H1 (cell line): ENCODE results near the gene GRID2. TPM values are rescaled to one million over a fixed set of nuclear protein-coding genes. Genes with fewer than 3 reads are reported as not detected.

Experiments
- CTCF ChIA-PET: fragments of 300-600 bp; sonication (Branson Sonifier 250); formaldehyde crosslinking; loops from one replicate; lab custom pipeline; 2021; ENCODE audit not compliant: partially characterized antibody; lab: Charles Lee
- POLR2A ChIA-PET: fragments of 300-600 bp; sonication (Branson Sonifier 250); formaldehyde crosslinking; loops from one replicate; lab custom pipeline; 2021; ENCODE audit warnings: inconsistent platforms; ENCODE audit not compliant: partially characterized antibody; lab: Charles Lee
- DNase-seq, 2 experiments: peaks; one replicate each; pipeline versions ENCODE4 v3.0.0 to v3.0.0-alpha.2; 2010 to 2022; ENCODE audit warnings: low spot score in 2 of 2, low read depth in 1 of 2, mixed read lengths in 1 of 2
- FAIRE-seq: peaks from 2 replicates; lab custom pipeline; 2011; peaks lifted over from hg19 to GRCh38; lab: Jason Lieb, UNC
- H2AFZ ChIP-seq: 2 replicates; pipeline ENCODE4 v1.8.1; 2012; ENCODE audit warnings: low read length, inconsistent platforms
- H2AK5ac ChIP-seq: 2 replicates; pipeline ENCODE4 v1.6.1; 2013; ENCODE audit warnings: low read depth, low read length
- H2BK120ac ChIP-seq: replicated peaks from 2 replicates; pipeline ENCODE3; 2013; ENCODE audit warnings: low read depth, low read length, inconsistent platforms
- H2BK12ac ChIP-seq: 2 replicates; pipeline ENCODE4 v1.6.1; 2013; ENCODE audit warnings: low read depth, low read length
- H2BK15ac ChIP-seq: 2 replicates; pipeline ENCODE4 v1.6.1; 2013; ENCODE audit warnings: low read length
- H2BK20ac ChIP-seq: 2 replicates; pipeline ENCODE4 v1.6.1; 2013; ENCODE audit warnings: low read length
- H2BK5ac ChIP-seq: 2 replicates; pipeline ENCODE4 v1.6.1; 2013; ENCODE audit warnings: low read depth, low read length
- H3K14ac ChIP-seq: 2 replicates; pipeline ENCODE4 v1.6.1; 2013; ENCODE audit warnings: inconsistent platforms; ENCODE audit not compliant: insufficient read length
- H3K18ac ChIP-seq: 2 replicates; pipeline ENCODE4 v1.6.1; 2013; ENCODE audit warnings: low read length; ENCODE audit errors: extremely low read depth
- H3K23ac ChIP-seq: 2 replicates; pipeline ENCODE4 v1.6.1; 2013; ENCODE audit warnings: inconsistent platforms; ENCODE audit not compliant: insufficient read length
- H3K23me2 ChIP-seq: 2 replicates; pipeline ENCODE4 v1.6.1; 2013; ENCODE audit warnings: low read depth, low read length
- H3K27ac ChIP-seq: 2 replicates; pipeline ENCODE4 v1.6.1; 2011; ENCODE audit warnings: low read depth, low read length, inconsistent platforms
- H3K27me3 ChIP-seq, 4 experiments: replicated peaks in 1 of 4; 1 replicate in 1 of 4; 2 replicates in 3 of 4; pipeline versions ENCODE4 v1.6.1 to v1.8.1; 2011 to 2013; ENCODE audit warnings: low read length in 3 of 4, mild to moderate bottlenecking in 3 of 4, inconsistent platforms in 2 of 4, mixed read lengths in 2 of 4, moderate library complexity in 1 of 4; ENCODE audit not compliant: control insufficient read depth in 3 of 4, insufficient read depth in 3 of 4; ENCODE audit errors: extremely low read depth in 1 of 4
- H3K36me3 ChIP-seq, 4 experiments: 2 replicates each; pipeline versions ENCODE4 v1.6.1 to v1.8.1; 2011 to 2013; ENCODE audit warnings: mild to moderate bottlenecking in 4 of 4, low read length in 3 of 4, moderate library complexity in 2 of 4, control low read depth in 1 of 4, inconsistent platforms in 1 of 4; ENCODE audit not compliant: insufficient read depth in 4 of 4, control insufficient read depth in 2 of 4
- H3K4ac ChIP-seq: replicated peaks from 2 replicates; pipeline ENCODE3; 2013; ENCODE audit warnings: low read length, low read depth, mixed read lengths, inconsistent platforms; ENCODE audit not compliant: insufficient read length
- H3K4me1 ChIP-seq, 4 experiments: replicated peaks in 1 of 4; 1 replicate in 1 of 4; 2 replicates in 3 of 4; pipeline versions ENCODE4 v1.6.1 to v1.8.1; 2011 to 2013; ENCODE audit warnings: low read length in 3 of 4, inconsistent platforms in 2 of 4, mixed read lengths in 1 of 4; ENCODE audit not compliant: insufficient read depth in 4 of 4, control insufficient read depth in 3 of 4
- H3K4me2 ChIP-seq, 2 experiments: 2 replicates each; pipeline versions ENCODE4 v1.6.1 to v1.8.1; 2011 to 2013; ENCODE audit warnings: low read depth in 2 of 2, low read length in 2 of 2, control low read depth in 1 of 2, inconsistent platforms in 1 of 2, mild to moderate bottlenecking in 1 of 2; ENCODE audit not compliant: insufficient read depth in 1 of 2
- H3K4me3 ChIP-seq, 4 experiments: fragments of 200-600, 300-600 bp in 1 of 4; sonication (generic), shearing (Covaris generic), sonication (Bioruptor Twin) in 1 of 4; 2 replicates each; pipeline versions ENCODE4 v1.5.1 to v1.8.1; 2011 to 2016; ENCODE audit warnings: low read length in 4 of 4, low read depth in 3 of 4, control low read depth in 2 of 4, inconsistent platforms in 2 of 4, mild to moderate bottlenecking in 2 of 4, mixed read lengths in 1 of 4, moderate library complexity in 1 of 4; ENCODE audit not compliant: insufficient read depth in 2 of 4; ENCODE audit errors: extremely low read depth in 1 of 4
- H3K56ac ChIP-seq: replicated peaks from 2 replicates; pipeline ENCODE3; 2013; ENCODE audit warnings: low read depth, mild to moderate bottlenecking, mixed read lengths, low read length, inconsistent platforms; ENCODE audit not compliant: insufficient read length
- H3K79me1 ChIP-seq: 2 replicates; pipeline ENCODE4 v1.6.1; 2013; ENCODE audit warnings: low read depth, low read length, control low read depth
- H3K79me2 ChIP-seq, 2 experiments: 2 replicates each; pipeline versions ENCODE4 v1.6.1 to v1.8.1; 2012 to 2013; ENCODE audit warnings: low read length in 2 of 2, mild to moderate bottlenecking in 2 of 2, inconsistent platforms in 1 of 2; ENCODE audit not compliant: insufficient read depth in 2 of 2, control insufficient read depth in 1 of 2
- H3K9ac ChIP-seq, 4 experiments: replicated peaks in 1 of 4; 1 replicate in 1 of 4; 2 replicates in 3 of 4; pipeline versions ENCODE4 v1.6.1 to v1.8.1; 2011 to 2013; ENCODE audit warnings: low read depth in 3 of 4, low read length in 3 of 4, control low read depth in 2 of 4, mild to moderate bottlenecking in 2 of 4, moderate library complexity in 2 of 4, inconsistent platforms in 1 of 4; ENCODE audit errors: extremely low read depth in 1 of 4
- H3K9me3 ChIP-seq, 2 experiments: 2 replicates each; pipeline versions ENCODE4 v1.6.1 to v1.8.1; 2012 to 2013; ENCODE audit warnings: mild to moderate bottlenecking in 2 of 2, moderate library complexity in 2 of 2, control low read depth in 1 of 2, inconsistent platforms in 1 of 2, low read depth in 1 of 2, low read length in 1 of 2, mixed read lengths in 1 of 2; ENCODE audit not compliant: insufficient read depth in 2 of 2
- H4K20me1 ChIP-seq, 2 experiments: replicated peaks in 1 of 2; 2 replicates each; pipeline versions ENCODE3 to v1.8.1; 2011 to 2013; ENCODE audit warnings: inconsistent platforms in 2 of 2, low read length in 2 of 2, mild to moderate bottlenecking in 1 of 2; ENCODE audit not compliant: insufficient read depth in 2 of 2, control insufficient read depth in 1 of 2
- H4K5ac ChIP-seq: 2 replicates; pipeline ENCODE4 v1.6.1; 2013; ENCODE audit warnings: low read length, low read depth, mixed read lengths, inconsistent platforms; ENCODE audit not compliant: insufficient read length
- H4K8ac ChIP-seq: 2 replicates; pipeline ENCODE4 v1.8.0; 2013; ENCODE audit warnings: mild to moderate bottlenecking, moderate library complexity, low read length, inconsistent platforms; ENCODE audit not compliant: insufficient read depth; ENCODE audit errors: extremely low read depth
- H4K91ac ChIP-seq: replicated peaks from 2 replicates; pipeline ENCODE3; 2013; ENCODE audit warnings: low read length, mixed read lengths, inconsistent platforms; ENCODE audit not compliant: insufficient read length
- CBX5 ChIP-seq: fragments of 300-800, 300-1000 bp; sonication (generic); IDR thresholded peaks from 2 replicates; pipeline ENCODE4 v1.7.1; 2016; ENCODE audit warnings: antibody characterized with exemption, low read length, low read depth
- CTBP2 ChIP-seq: IDR thresholded peaks from 2 replicates; pipeline ENCODE4 v1.7.0; 2011; ENCODE audit warnings: borderline replicate concordance, mild to moderate bottlenecking, moderate library complexity, mixed read lengths, low read length; ENCODE audit not compliant: insufficient read depth, insufficient read length
- CTCF ChIP-seq, 3 experiments: IDR thresholded peaks; 1 replicate in 2 of 3; 2 replicates in 1 of 3; pipeline versions ENCODE4 v1.5.1 to v1.6.1; 2011; ENCODE audit warnings: low read length in 3 of 3, mild to moderate bottlenecking in 3 of 3, inconsistent platforms in 2 of 3, low read depth in 1 of 3, moderate library complexity in 1 of 3; ENCODE audit not compliant: insufficient read depth in 1 of 3; ENCODE audit errors: control extremely low read depth in 1 of 3
- EGR1 ChIP-seq: IDR thresholded peaks from 2 replicates; pipeline ENCODE4 v1.6.1; 2011; ENCODE audit warnings: low read depth, low read length, borderline replicate concordance
- POLR2AphosphoS5 ChIP-seq: IDR thresholded peaks from 2 replicates; pipeline ENCODE4 v1.6.1; 2011; ENCODE audit warnings: low read depth, low read length
- POU5F1 ChIP-seq: IDR thresholded peaks from 2 replicates; pipeline ENCODE4 v1.6.1; 2011; ENCODE audit warnings: low read depth, mild to moderate bottlenecking, low read length, moderate library complexity
- RAD21 ChIP-seq, 2 experiments: IDR thresholded peaks in 1 of 2; conservative IDR thresholded peaks in 1 of 2; 2 replicates each; pipeline ENCODE4 v1.6.1; 2011; ENCODE audit warnings: low read depth in 2 of 2, low read length in 2 of 2, improper control_type of control experiment in 1 of 2, inconsistent platforms in 1 of 2, mild to moderate bottlenecking in 1 of 2, moderate library complexity in 1 of 2
- SP1 ChIP-seq: IDR thresholded peaks from 2 replicates; pipeline ENCODE4 v1.6.1; 2011; ENCODE audit warnings: low read depth, low read length
- YY1 ChIP-seq: IDR thresholded peaks from 2 replicates; pipeline ENCODE4 v1.6.1; 2011; ENCODE audit warnings: low read depth, mild to moderate bottlenecking, low read length
- ZNF274 ChIP-seq: IDR thresholded peaks from 2 replicates; pipeline ENCODE4 v1.7.0; 2012; ENCODE audit warnings: low read length, borderline replicate concordance; ENCODE audit errors: extremely low read depth
- WGBS, 2 experiments: shearing (Covaris generic) in 1 of 2; methylation state at CpG; one replicate each; pipeline versions ENCODE4 v1.1.6 to v1.1.7; 2013 to 2015; ENCODE audit warnings: low lambda C conversion rate in 2 of 2, mixed read lengths in 2 of 2, inconsistent platforms in 1 of 2, low coverage in 1 of 2, missing lambda C conversion rate in 1 of 2; ENCODE audit not compliant: insufficient replicate concordance in 2 of 2, insufficient coverage in 1 of 2, insufficient read length in 1 of 2; ENCODE audit errors: extremely low coverage in 1 of 2, missing lambda C conversion rate in 1 of 2; 5-methylcytosine and 5-hydroxymethylcytosine counted together
- polyA plus RNA-seq, 7 experiments: library from polyadenylated mRNA; depleted of rRNA in 3 of 7; stranded (reverse) in 5 of 7; unstranded in 2 of 7; fragments of >200 nt in 5 of 7; fragments of 200-250 nt in 2 of 7; gene quantifications; 1 replicate in 5 of 7; 2 replicates in 1 of 7; 4 replicates in 1 of 7; pipeline versions ENCODE4 v1.2.1 to v1.2.3, GENCODE V29; 2011 to 2013; ENCODE audit warnings: missing spikeins in 2 of 7, mixed read lengths in 2 of 7
- total RNA-seq: library from RNA; stranded (reverse); fragmentation: NEBNext Ultra II Directional; extraction: Animal tissue kit (Norgen Biotek cat#: 25700); gene quantifications from 2 replicates; pipeline ENCODE4 v1.2.1, GENCODE V29; 2021

The GRID2 gene
- total and polyA plus RNA-seq, 2 of the 8 experiments (the other 6 are each of a cell fraction or from before 2014, with no cell fraction given): 31.1 to 81.9 TPM

- H4K8ac ChIP-seq: no peak overlapping the region
- H3K23ac ChIP-seq: no peak overlapping the region
- peaks cover 0 to 4% (median 0%) of the 10 kb centered on the region in 4 experiments; a peak in 1 of 7 replicates for H3K27me3 ChIP-seq
- H2BK120ac ChIP-seq: no peak overlapping the region
- H2BK12ac ChIP-seq: no peak overlapping the region
- no peak overlapping the region for H2BK20ac ChIP-seq
- no peaks in the 10 kb centered on the region for H3K9me3 ChIP-seq
- peak; percentile 13 for FAIRE-seq
- H3K36me3 ChIP-seq: no peaks in the 10 kb centered on the region
- H2AK5ac ChIP-seq: no peak overlapping the region
- no peak overlapping the region for H2AFZ ChIP-seq
- no peak overlapping the region for H3K27ac ChIP-seq
- H3K4me3 ChIP-seq: peak overlapping the region in 1 of 4 experiments; percentile 18; a peak in 1 of 8 replicates
- DNase-seq: no peak
- H3K18ac ChIP-seq: no peak overlapping the region
- WGBS, 2 experiments: 0% methylated on average over 1 of the region's 1 CpG; no CpG with 5 or more reads in 1 of the 2 experiments
- H3K56ac ChIP-seq: no peak overlapping the region
- no peaks in the 10 kb centered on the region for H3K79me2 ChIP-seq
- peak overlapping the region; percentile 13 to 50; a peak in 2 of 4 replicates for H3K4me2 ChIP-seq
- no peaks in the 10 kb centered on the region for H3K23me2 ChIP-seq
- H2BK5ac ChIP-seq: no peak overlapping the region
- H3K14ac ChIP-seq: no peak overlapping the region
- H3K79me1 ChIP-seq: no peaks in the 10 kb centered on the region
- POLR2A ChIA-PET: no interaction called here
- CTCF ChIA-PET: interaction anchor here (0.6 to 1.0 kb wide), 8 partner anchors 9 to 291 kb away, joined by 3 to 4 read pairs (median 3); no protein-coding TSS in a partner anchor
- no peak overlapping the region for H3K4ac ChIP-seq
- no peak overlapping the region for H4K91ac ChIP-seq
- H4K20me1 ChIP-seq: peaks cover 0 to 1% of the 10 kb centered on the region in 2 experiments
- no peak overlapping the region for H2BK15ac ChIP-seq
- H3K4me1 ChIP-seq: peaks cover 1 to 11% (median 3%) of the 10 kb centered on the region in 4 experiments; a peak in 5 of 7 replicates
- no peak overlapping the region for H3K9ac ChIP-seq
- no peak overlapping the region for H4K5ac ChIP-seq
- peak in 1 of 3 experiments; percentile 33; a peak in 1 of 4 replicates for TF ChIP-seq CTCF (IDR thresholded peaks at IDR 0.05; ENCODE audit: control extremely low read depth in 1 of 3, insufficient read depth in 1 of 3, low read depth in 1 of 3, low read length in 3 of 3)
- peak; percentile 44; the same call in 1 of the 2 replicates for TF ChIP-seq SP1
- peak; percentile 28; the same call in 1 of the 2 replicates for TF ChIP-seq EGR1
- TF ChIP-seq YY1: no peak
- 0 out of 2 replicates have a peak, but pooled peaks have one; percentile 32 for TF ChIP-seq POU5F1
- no peak for TF ChIP-seq POLR2AphosphoS5
- TF ChIP-seq CTBP2: no peak
- TF ChIP-seq CBX5: no peak
- TF ChIP-seq ZNF274: no peak
- 0 out of 4 replicates have a peak, but pooled peaks of 1 of the 2 experiments have one; percentile 9 for TF ChIP-seq RAD21 (IDR thresholded peaks at IDR 0.05 in 1 of 2, conservative IDR thresholded peaks at IDR 0.05 in 1 of 2; ENCODE audit: low read depth in 2 of 2, low read length in 2 of 2)
Observed at GRCh38 chr4:93409035-93409434, 1105.3 kb downstream of the GRID2 start.
